HG02870 (cell line): ENCODE measurements around the gene ERC2.

Experiments used
- ATAC-seq: cut with Tn5 transposase; IDR thresholded peaks from one replicate; pipeline ENCODE4 v1.9.1; 2021; ENCODE audit warnings: mild to moderate bottlenecking, moderate library complexity; ENCODE audit not compliant: unreplicated experiment

ERC2 gene

DNA sequence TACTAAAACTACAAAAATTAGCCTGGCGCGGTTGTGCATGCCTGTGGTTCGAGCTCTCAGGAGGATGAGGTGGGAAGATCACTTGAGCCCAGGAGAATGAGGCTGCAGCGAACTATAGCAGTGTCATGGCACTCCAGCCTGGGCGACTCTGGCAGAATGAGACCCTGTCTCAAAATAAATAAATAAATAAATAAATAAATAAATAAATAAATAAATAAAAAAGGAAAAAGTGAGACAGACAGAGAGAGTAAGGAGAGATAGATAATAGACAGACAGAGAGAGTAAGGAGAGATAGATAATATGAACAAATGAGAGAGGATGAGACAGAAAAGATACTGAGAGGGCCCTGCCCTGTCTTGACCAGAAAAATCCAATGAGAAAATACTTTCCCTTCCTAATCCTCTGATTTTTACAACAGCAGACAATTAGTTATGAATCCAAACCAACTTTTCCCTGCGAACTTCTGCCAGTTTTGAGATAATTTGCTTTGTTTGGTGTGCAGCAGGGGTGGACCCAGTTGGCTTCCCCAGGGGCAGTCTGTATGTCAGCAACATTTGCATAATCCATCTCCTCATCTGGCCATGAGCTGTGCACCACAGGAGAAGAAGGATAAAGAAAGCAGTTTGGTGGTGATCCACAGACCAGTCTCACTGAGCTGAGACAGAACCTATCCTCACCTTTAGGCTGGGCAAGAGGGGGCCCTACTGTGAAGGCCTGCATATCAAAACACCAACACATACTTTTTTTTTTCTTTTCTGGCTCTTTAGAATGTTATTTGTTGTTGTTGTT is 692.7 kb downstream of the ERC2 start:
- ATAC-seq = no peak

GRCh38 chr3:55774856-55775255 is 693.4 kb downstream of the ERC2 start:
- ATAC-seq = no peak

DNA sequence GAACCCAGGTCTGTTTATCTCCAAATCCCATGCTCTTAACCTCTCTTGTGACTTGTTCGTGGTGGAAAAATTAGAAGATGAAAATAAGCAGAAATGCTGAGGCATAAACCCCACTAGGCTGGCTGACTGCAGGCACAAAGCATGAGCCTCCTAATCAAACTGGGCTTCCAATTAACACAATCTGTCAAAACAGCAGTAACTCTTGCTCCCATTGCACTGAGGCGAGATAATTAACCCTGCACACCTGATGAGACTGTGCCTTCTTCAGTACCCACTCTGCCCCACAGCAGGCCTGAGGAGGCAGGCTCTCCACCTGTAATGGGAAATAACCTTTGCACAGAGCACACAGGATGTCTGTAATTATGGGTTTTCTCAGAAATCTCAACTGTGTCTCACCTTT is 696.8 kb downstream of the ERC2 start:
- ATAC-seq = no peak

- no peak for ATAC-seq
Observed at GRCh38 chr3:55770077-55770476, 698.2 kb downstream of the ERC2 start.

DNA sequence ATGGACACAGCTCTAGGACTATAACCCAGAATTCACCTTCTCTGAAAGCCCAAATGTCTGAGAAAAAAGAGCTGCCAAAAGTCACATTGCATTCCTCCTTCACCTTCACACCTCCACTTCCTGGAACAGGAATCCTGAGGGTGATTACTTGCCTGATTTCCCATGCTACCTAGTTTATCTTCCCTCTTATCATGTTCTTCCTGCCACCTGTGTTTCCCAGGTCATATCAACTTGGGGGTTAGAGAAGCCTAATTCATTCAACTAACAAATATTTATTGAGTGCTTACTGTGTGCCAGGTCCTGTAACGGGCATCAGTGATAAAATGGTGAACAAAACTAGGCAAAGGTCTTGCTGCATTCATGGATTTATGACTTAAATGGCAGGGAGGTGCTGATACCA is 701.5 kb downstream of the ERC2 start:
- no peak for ATAC-seq

GRCh38 chr3:55765906-55766701 is 702.2 kb downstream of the ERC2 start:
- no peak for ATAC-seq

- ATAC-seq = no peak
Observed at GRCh38 chr3:55765398-55765797, 702.9 kb downstream of the ERC2 start.

- no peak for ATAC-seq
Observed at GRCh38 chr3:55756976-55757375, 711.3 kb downstream of the ERC2 start.

DNA sequence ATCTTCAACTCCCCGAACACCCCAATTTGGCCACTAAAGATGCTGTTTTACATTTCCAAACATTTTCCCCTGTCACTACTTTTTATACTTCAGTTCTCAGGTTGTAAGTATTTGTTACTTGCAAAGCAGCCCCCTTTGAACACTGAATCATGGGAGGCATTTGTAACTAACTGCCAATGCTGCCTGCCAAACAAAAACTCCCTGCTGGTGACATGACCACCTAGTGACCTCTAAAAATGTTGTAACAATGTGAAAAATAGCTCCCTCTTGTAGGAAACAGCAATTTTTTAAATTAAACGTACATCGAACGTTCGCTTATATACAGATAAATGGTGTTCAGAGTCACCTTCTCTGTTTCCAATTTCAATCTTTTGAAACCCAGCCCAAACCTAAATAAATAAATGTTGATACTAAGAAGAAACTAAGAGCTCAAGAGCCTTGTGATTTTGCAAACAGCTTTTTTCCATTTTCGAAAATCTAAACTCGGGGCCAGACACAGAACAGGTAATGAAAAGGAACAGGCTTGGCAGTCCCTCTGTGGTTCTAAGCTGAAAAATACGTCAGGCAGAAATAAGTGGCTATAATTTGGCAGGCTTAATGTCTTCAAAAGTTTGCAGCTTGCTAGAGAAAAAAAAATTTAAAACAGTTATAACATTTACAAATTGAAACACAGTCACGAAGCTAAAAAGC is 712.6 kb downstream of the ERC2 start:
- ATAC-seq = no peak

GRCh38 chr3:55752911-55753310 is 715.4 kb downstream of the ERC2 start:
- no peak for ATAC-seq

GRCh38 chr3:55751730-55752129 is 716.5 kb downstream of the ERC2 start:
- no peak for ATAC-seq

GRCh38 chr3:55750525-55750924 is 717.7 kb downstream of the ERC2 start:
- ATAC-seq = no peak

DNA sequence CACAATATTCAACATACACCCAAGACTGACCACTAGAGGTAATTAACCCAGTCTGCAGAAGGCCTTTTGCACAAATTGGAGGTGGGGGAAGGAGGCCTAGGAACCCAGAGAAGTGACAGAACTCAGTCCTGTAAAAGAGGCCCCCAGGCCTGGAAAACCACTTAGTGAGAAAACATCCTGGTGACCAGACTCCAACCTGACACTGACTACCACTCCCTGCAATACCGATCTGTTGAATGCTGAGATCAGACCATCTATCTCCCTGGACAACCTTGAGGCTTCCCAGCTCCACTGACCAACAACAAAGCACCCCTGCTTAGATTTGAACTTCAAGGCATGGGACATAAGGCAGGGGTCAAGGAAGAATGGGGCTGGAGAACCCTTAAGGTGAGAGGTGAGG is 719.2 kb downstream of the ERC2 start:
- no peak for ATAC-seq

DNA sequence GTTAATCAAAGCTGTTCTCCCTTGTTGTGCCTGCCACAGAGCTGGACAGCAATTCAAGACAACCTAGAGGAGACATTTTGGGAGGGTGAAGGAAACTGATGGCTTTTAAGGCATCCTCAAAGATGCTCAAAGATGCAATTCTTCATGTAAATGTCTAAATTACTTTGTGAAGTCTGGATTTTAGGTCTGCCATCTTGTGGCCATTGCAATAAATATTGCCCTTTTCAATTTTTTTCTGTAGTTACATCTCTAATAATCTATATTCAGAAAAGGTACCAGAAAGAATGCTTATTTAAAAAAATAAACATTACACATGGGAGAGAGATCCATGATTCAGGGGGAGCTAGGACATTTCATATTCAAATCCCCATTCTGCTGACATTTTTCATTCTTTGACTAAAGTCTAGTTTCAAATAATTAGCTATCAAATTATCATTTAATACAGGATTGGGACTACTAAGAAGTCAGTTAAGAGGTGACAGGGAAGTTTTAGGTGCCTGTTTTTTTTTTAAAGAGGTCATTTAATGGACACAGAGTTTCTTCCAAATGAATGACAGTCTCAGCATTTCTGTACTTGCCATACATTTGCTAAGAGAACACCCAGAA is 721.4 kb downstream of the ERC2 start:
- ATAC-seq = no peak

- no peak for ATAC-seq
Observed at GRCh38 chr3:55742832-55743136, 725.5 kb downstream of the ERC2 start.

DNA sequence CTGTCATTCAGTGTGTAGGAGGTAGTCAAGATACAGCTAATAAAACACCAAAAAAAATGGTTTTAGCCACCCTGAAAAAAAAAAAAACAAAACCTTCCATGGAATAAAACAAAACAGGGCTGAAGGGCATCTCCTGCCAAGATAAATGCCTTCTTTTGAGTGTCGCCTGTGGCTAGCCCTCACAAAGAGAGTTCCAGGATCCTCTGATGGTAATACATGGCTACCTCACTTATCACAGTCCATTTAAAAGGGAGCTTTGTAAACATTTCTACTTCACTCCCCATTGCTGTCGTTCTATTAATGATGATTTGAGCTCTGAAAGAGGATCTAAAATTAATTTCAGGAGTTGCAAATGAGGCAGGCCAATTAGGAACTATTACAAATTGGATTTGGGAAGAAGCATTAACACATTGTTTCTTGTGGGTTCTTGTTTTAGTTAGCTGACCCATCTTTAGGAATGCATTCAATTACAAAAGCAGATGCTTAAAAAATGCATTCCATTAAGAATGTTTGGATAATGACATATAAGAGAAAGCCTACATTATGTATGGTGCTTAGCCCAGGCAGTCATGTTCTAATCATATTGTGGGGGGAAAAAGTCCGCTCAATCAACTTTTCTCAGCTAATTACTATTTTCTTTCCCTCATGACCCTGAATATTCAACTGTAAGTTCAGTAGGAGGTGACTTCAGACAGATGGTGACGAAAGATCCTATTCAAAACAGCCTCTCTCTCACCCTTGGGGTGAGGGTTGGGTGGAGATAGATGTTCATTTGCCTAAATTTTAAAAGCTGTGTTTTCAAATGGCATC is 726.0 kb downstream of the ERC2 start:
- no peak for ATAC-seq

DNA sequence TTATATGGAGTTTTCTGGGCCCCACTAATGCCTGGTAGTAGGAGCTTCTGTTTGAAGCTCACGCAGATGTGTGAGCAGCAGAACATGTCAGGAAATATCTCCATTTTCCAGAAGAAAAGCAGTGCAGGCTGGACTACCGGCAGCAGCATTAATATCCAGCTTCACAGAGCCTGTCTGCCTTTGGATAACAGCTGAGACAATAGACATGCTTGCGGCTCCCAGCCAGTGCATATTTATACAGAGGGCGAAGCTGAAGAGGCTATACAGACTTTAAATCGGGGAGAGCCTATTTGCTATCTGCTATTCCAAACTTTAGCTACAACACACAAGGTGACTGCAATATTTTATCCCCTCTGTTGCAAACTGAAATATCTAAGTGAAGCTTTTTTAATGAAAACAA is 731.1 kb downstream of the ERC2 start:
- no peak for ATAC-seq

DNA sequence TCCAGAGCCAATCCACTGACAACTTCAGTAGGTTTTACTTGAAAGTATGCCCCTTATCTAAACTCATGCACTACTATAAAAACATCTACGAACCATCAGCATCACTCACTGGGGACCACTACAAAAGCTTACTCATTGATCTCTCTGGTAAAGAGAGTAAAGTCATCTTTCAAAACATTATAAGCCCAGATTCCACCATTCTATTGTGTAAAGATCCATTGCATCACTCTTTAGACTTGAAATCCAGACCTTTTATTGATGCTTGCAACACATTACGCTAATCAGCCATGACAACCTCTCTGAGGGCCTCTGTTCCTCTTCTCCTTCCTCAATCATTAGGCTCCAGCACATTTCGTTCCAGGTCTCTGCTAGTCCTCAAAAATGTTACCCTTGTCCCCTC is 732.3 kb downstream of the ERC2 start:
- no peak for ATAC-seq

GRCh38 chr3:55731741-55732140 is 736.5 kb downstream of the ERC2 start:
- no peak for ATAC-seq

DNA sequence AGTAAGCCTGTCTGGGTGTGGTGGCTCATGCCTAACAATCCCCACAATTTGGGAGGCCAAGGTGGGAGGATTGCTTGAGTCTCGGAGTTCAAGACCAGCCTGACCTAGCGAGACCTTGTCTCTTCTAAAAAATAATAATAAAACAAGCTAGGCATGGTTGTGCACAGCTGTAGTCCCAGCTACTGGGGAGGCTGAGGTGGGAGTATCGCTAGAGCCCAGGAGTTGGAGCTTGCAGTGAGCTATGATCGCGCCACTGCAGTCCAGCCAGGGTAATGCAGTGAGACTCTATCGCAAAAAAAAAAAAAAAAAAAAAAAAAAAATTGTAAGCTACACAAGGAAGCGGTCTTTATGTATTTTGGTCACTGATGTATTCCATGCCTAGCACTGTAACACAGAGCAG is 738.7 kb downstream of the ERC2 start:
- no peak for ATAC-seq
